Smooth muscle cell of the pulmonary artery (primary cell): ENCODE data around the gene RBBP5. TPM values are rescaled to one million over a fixed set of nuclear protein-coding genes. Genes with fewer than 3 reads are reported as not detected.

Experiments used
- total RNA-seq: library from RNA; depleted of rRNA; stranded (reverse); fragments of >200 nt; gene quantifications from 2 replicates; pipeline ENCODE4 v1.2.3, GENCODE V29; 2014

Gene RBBP5, protein sequence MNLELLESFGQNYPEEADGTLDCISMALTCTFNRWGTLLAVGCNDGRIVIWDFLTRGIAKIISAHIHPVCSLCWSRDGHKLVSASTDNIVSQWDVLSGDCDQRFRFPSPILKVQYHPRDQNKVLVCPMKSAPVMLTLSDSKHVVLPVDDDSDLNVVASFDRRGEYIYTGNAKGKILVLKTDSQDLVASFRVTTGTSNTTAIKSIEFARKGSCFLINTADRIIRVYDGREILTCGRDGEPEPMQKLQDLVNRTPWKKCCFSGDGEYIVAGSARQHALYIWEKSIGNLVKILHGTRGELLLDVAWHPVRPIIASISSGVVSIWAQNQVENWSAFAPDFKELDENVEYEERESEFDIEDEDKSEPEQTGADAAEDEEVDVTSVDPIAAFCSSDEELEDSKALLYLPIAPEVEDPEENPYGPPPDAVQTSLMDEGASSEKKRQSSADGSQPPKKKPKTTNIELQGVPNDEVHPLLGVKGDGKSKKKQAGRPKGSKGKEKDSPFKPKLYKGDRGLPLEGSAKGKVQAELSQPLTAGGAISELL
- 15.7 and 19.1 TPM in 2 replicates for total RNA-seq

DNA sequence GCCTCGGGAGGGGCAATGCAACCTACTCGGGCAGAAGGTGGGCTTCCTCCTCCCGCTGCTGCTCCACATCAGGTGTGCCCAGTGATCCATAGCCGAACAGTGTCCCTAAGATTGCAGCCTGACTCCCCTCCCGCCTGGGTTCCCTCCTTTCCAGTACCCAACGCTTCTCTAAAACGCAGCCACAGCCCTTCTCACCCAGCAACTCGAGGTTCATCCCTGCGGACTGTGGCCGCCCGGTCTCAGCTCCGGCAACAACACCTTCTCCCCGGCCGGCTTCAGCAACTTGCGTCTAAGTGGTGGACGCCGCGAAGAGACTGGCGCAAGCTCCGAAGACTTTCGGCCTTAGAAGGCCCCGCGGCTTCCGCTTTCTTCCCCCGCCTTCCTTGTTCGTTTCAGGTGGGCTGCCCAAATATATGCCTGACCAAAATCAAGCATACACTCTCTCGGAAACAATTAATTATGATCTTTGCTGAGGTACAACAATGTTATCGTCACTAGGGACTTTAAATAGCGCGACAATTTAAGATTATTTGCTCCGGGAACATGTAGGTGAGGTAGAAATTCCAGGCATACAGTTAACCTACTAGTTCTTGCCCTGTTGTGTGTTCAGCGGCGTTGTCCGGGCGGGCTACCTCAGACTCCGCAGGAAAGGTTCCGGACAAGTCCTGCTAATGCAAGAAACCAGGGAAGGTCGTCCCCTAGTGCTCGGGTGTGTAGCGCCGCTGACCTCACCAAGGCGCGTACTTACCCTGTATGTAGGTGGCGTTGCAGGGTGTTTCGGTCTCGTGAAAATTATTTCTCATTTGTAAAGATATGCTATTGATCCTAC is at the start of gene RBBP5:
TSS of gene RBBP5 (minus strand) at position 319 of the 829 bp plus-strand sequence. CDS start at position 214, 105 bp downstream.

GRCh38 chr1:205084360-205084759 is 37.4 kb downstream of the RBBP5 start, which contains the start of gene TMEM81:
Gene TMEM81, minus strand, starts transcription at chr1:205084460. Its CDS starts 140 bp downstream, at chr1:205084320.

GRCh38 chr1:205042911-205043806 is 78.6 kb downstream of the RBBP5 start, which contains the start of gene CNTN2:
Gene CNTN2, plus strand, starts transcription at chr1:205043212. Its CDS starts 9,974 bp downstream, at chr1:205053186.

Other genes with a start within 250 kb of the RBBP5 start
- not detected in 2 replicates for gene CNTN2, start 78.8 kb downstream of the RBBP5 start, total RNA-seq
- gene TMEM81, start 37.5 kb downstream of the RBBP5 start, total RNA-seq = 1.7 and 1.9 TPM in 2 replicates
- 19.0 and 21.9 TPM in 2 replicates for gene DSTYK, start 89.7 kb upstream of the RBBP5 start, total RNA-seq
- gene TMCC2, start 106.0 kb upstream of the RBBP5 start, total RNA-seq = 2.7 and 3.3 TPM in 2 replicates
- gene NUAK2, start 199.8 kb upstream of the RBBP5 start, total RNA-seq = 4.4 and 7.9 TPM in 2 replicates
- not detected in 2 replicates for gene KLHDC8A, start 234.9 kb upstream of the RBBP5 start, total RNA-seq